Liver (tissue), 9 donors: ENCODE measurements around the gene ESRRB. TPM values are rescaled to one million over a fixed set of nuclear protein-coding genes. Genes with fewer than 3 reads are reported as not detected.

Experiments
- DNase-seq: peaks from one replicate; pipeline ENCODE4 v3.0.0-alpha.2; 2017; ENCODE audit warnings: low spot score
- H3K27ac ChIP-seq, 2 donors: one replicate each; pipeline ENCODE4 v1.7.0; 2013; ENCODE audit warnings: inconsistent platforms in 2 of 2, low read length in 2 of 2, control low read depth in 1 of 2, low read depth in 1 of 2, mild to moderate bottlenecking in 1 of 2
- H3K27me3 ChIP-seq, 4 donors: one replicate each; pipeline versions ENCODE4 v1.6.1 to v1.7.0; 2013; ENCODE audit warnings: low read length in 3 of 4, inconsistent platforms in 1 of 4, mild to moderate bottlenecking in 1 of 4, moderate library complexity in 1 of 4; ENCODE audit not compliant: control insufficient read depth in 4 of 4, insufficient read depth in 4 of 4
- H3K36me3 ChIP-seq, 4 donors: one replicate each; pipeline versions ENCODE4 v1.6.1 to v1.7.0; 2013; ENCODE audit warnings: low read length in 3 of 4, mild to moderate bottlenecking in 3 of 4, low read depth in 1 of 4, moderate library complexity in 1 of 4; ENCODE audit not compliant: control insufficient read depth in 4 of 4, insufficient read depth in 3 of 4
- H3K4me1 ChIP-seq, 4 donors: one replicate each; pipeline versions ENCODE4 v1.6.1 to v1.7.0; 2013; ENCODE audit warnings: low read length in 3 of 4, mild to moderate bottlenecking in 3 of 4, moderate library complexity in 1 of 4; ENCODE audit not compliant: control insufficient read depth in 4 of 4, insufficient read depth in 4 of 4
- H3K4me3 ChIP-seq, 3 donors: one replicate each; pipeline versions ENCODE4 v1.6.1 to v1.7.0; 2013; ENCODE audit warnings: low read length in 3 of 3, control low read depth in 1 of 3, low read depth in 1 of 3, mild to moderate bottlenecking in 1 of 3
- H3K9ac ChIP-seq, 2 donors: one replicate each; pipeline ENCODE4 v1.7.0; 2013; ENCODE audit warnings: low read length in 2 of 2, mild to moderate bottlenecking in 2 of 2, moderate library complexity in 2 of 2, control low read depth in 1 of 2, low read depth in 1 of 2
- H3K9me3 ChIP-seq, 4 donors: one replicate each; pipeline versions ENCODE4 v1.6.1 to v1.7.0; 2013; ENCODE audit warnings: low read length in 3 of 4; ENCODE audit not compliant: control insufficient read depth in 4 of 4
- ATF3 ChIP-seq: IDR thresholded peaks from 2 replicates; pipeline ENCODE4 v1.6.1; 2016; ENCODE audit warnings: antibody characterized with exemption
- HNF4A ChIP-seq, 2 donors: conservative IDR thresholded peaks; 2 replicates each; pipeline ENCODE4 v1.6.1; 2016; ENCODE audit warnings: antibody characterized with exemption in 2 of 2, mild to moderate bottlenecking in 2 of 2
- HNF4G ChIP-seq: IDR thresholded peaks from 2 replicates; pipeline ENCODE4 v1.6.1; 2016; ENCODE audit warnings: antibody characterized with exemption
- RAD21 ChIP-seq, 2 donors: IDR thresholded peaks; 2 replicates each; pipeline ENCODE4 v1.6.1; 2016; ENCODE audit warnings: antibody characterized with exemption in 2 of 2, mild to moderate bottlenecking in 2 of 2
- RXRA ChIP-seq, 2 donors: IDR thresholded peaks; 2 replicates each; pipeline ENCODE4 v1.6.1; 2017 to 2018; ENCODE audit warnings: antibody characterized with exemption in 2 of 2, mild to moderate bottlenecking in 1 of 2
- SP1 ChIP-seq: IDR thresholded peaks from 2 replicates; pipeline ENCODE4 v1.6.1; 2018; ENCODE audit warnings: antibody characterized with exemption, mild to moderate bottlenecking
- YY1 ChIP-seq: IDR thresholded peaks from 2 replicates; pipeline ENCODE4 v1.6.1; 2016; ENCODE audit warnings: antibody characterized with exemption, mild to moderate bottlenecking
- WGBS: extraction: QIAGEN DNeasy Blood & Tissue Kit; methylation state at CpG from one replicate; pipeline ENCODE4 v1.1.7; 2013; 5-methylcytosine and 5-hydroxymethylcytosine counted together
- polyA plus RNA-seq, 2 donors: library from polyadenylated mRNA; stranded (reverse) in 1 of 2; unstranded in 1 of 2; fragments of 200-250 nt in 1 of 2; fragments of >200 nt in 1 of 2; fragmentation: Nextera tagmentation in 1 of 2; extraction: Ambion mirVana in 1 of 2; gene quantifications; one replicate each; pipeline versions ENCODE4 v1.2.1 to v1.2.3, GENCODE V29; 2013 to 2015
- total RNA-seq, 2 donors: library from RNA; depleted of rRNA; stranded (reverse); fragments of >200 nt; gene quantifications; one replicate each; pipeline ENCODE4 v1.2.3, GENCODE V29; 2014
- TF ChIP-seq, protein P1 (sequence below): IDR thresholded peaks from 2 replicates; pipeline ENCODE4 v1.6.1; 2016; ENCODE audit warnings: antibody characterized with exemption, mild to moderate bottlenecking
- TF ChIP-seq, protein P2 (sequence below): fragments of 150-350 bp; IDR thresholded peaks from 2 replicates; pipeline ENCODE4 v1.5.1; 2017; ENCODE audit warnings: improper control_type of control experiment, low read depth, low read length; ENCODE audit not compliant: missing input control
- donor health status: healthy.
- donor health status: healthy.
- donor health status: healthy.
- donor health status: healthy.
- donor health status: healthy.

ESRRB gene
- total and polyA plus RNA-seq, 4 donors, result 0.08 to 0.21 (median 0.11) TPM

- no peak for TF ChIP-seq ATF3
- TF ChIP-seq YY1, result no peak
- TF ChIP-seq, protein P1, sequence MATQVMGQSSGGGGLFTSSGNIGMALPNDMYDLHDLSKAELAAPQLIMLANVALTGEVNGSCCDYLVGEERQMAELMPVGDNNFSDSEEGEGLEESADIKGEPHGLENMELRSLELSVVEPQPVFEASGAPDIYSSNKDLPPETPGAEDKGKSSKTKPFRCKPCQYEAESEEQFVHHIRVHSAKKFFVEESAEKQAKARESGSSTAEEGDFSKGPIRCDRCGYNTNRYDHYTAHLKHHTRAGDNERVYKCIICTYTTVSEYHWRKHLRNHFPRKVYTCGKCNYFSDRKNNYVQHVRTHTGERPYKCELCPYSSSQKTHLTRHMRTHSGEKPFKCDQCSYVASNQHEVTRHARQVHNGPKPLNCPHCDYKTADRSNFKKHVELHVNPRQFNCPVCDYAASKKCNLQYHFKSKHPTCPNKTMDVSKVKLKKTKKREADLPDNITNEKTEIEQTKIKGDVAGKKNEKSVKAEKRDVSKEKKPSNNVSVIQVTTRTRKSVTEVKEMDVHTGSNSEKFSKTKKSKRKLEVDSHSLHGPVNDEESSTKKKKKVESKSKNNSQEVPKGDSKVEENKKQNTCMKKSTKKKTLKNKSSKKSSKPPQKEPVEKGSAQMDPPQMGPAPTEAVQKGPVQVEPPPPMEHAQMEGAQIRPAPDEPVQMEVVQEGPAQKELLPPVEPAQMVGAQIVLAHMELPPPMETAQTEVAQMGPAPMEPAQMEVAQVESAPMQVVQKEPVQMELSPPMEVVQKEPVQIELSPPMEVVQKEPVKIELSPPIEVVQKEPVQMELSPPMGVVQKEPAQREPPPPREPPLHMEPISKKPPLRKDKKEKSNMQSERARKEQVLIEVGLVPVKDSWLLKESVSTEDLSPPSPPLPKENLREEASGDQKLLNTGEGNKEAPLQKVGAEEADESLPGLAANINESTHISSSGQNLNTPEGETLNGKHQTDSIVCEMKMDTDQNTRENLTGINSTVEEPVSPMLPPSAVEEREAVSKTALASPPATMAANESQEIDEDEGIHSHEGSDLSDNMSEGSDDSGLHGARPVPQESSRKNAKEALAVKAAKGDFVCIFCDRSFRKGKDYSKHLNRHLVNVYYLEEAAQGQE, result no peak
- no peak for TF ChIP-seq HNF4G
Measured at GRCh38 chr14:76490735-76491134, 114.8 kb downstream of the ESRRB start (continued).

DNA sequence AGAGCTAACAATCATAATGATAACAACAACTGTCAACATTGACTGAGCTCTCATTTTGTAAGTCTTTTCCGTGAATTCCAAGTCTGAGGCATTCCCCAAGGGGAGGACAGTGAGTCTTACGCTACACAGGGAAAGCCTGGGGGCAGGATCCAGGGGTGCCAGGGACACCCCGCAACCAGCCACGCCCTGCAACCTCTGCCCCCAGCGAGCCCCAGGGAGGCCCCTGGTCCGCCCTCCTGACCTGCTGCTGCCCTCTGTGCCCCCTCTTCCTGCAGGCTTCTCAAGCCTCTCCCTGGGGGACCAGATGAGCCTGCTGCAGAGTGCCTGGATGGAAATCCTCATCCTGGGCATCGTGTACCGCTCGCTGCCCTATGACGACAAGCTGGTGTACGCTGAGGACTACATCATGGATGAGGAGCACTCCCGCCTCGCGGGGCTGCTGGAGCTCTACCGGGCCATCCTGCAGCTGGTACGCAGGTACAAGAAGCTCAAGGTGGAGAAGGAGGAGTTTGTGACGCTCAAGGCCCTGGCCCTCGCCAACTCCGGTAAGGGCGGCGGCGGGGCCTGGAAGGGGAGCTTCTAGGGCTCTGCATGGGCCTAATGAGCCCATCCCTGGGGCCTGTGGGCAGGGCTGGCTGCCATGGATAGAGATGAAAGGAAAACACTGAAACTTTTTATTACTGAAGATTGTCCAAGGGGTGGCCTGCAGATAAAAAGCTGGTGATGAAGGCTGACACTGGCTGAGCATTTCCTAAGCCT is 115.4 kb downstream of the ESRRB start:
- Histone ChIP-seq H3K36me3 (no peaks in the 10 kb centered on the region), H3K9ac (no peak overlapping the region), H3K27ac (no peak overlapping the region), H3K4me3 (no peak overlapping the region), H3K27me3 (no peaks in the 10 kb centered on the region), H3K4me1 (no peaks in the 10 kb centered on the region), H3K9me3 (no peaks in the 10 kb centered on the region)
- DNase-seq, result no peak
- 90% methylated on average over 22 of the region's 22 CpGs for WGBS
- TF ChIP-seq HNF4G, result no peak
- TF ChIP-seq, protein P2, sequence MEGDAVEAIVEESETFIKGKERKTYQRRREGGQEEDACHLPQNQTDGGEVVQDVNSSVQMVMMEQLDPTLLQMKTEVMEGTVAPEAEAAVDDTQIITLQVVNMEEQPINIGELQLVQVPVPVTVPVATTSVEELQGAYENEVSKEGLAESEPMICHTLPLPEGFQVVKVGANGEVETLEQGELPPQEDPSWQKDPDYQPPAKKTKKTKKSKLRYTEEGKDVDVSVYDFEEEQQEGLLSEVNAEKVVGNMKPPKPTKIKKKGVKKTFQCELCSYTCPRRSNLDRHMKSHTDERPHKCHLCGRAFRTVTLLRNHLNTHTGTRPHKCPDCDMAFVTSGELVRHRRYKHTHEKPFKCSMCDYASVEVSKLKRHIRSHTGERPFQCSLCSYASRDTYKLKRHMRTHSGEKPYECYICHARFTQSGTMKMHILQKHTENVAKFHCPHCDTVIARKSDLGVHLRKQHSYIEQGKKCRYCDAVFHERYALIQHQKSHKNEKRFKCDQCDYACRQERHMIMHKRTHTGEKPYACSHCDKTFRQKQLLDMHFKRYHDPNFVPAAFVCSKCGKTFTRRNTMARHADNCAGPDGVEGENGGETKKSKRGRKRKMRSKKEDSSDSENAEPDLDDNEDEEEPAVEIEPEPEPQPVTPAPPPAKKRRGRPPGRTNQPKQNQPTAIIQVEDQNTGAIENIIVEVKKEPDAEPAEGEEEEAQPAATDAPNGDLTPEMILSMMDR, result no peak

DNA sequence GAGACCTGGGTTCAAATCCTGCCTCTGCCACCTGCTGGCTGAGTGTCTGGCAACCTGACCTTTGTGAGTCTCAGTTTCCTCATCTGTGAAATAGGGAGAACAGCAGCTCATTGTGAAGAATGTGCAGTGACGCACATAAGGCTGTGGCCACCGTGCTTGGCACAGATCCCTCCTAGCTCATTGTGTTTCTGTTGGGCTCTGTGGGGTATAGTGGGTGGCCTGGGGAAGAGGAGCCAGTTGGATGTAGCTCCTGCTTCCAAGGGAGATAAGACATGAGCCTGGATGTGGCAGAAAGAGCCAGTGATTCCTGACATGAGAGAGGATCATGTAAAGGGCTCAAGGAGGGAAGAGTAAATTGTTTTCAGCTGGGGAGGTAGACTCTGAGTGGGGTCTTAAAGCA is 120.0 kb downstream of the ESRRB start:
- Histone ChIP-seq H3K27me3 (no peaks in the 10 kb centered on the region), H3K4me3 (no peak overlapping the region), H3K27ac (no peak overlapping the region), H3K36me3 (no peaks in the 10 kb centered on the region), H3K9me3 (no peaks in the 10 kb centered on the region), H3K9ac (no peak overlapping the region), H3K4me1 (no peaks in the 10 kb centered on the region)
- no peak for TF ChIP-seq RXRA (IDR thresholded peaks at IDR 0.05)
- WGBS, result 98% methylated on average over 2 of the region's 2 CpGs
- DNase-seq, result no peak

GRCh38 chr14:76496595-76496994 is 120.7 kb downstream of the ESRRB start:
- Histone ChIP-seq H3K27me3 (no peaks in the 10 kb centered on the region), H3K4me3 (no peak overlapping the region), H3K9ac (no peak overlapping the region), H3K9me3 (no peaks in the 10 kb centered on the region), H3K27ac (no peak overlapping the region), H3K4me1 (no peaks in the 10 kb centered on the region), H3K36me3 (no peaks in the 10 kb centered on the region)
- WGBS, result 74% methylated on average over 6 of the region's 6 CpGs
- no peak for DNase-seq
- TF ChIP-seq RXRA (IDR thresholded peaks at IDR 0.05), result no peak
- no peak for TF ChIP-seq SP1
- no peak for TF ChIP-seq RAD21 (IDR thresholded peaks at IDR 0.05)
- TF ChIP-seq HNF4A (conservative IDR thresholded peaks at IDR 0.05), result no peak
- TF ChIP-seq, protein P2, result no peak
